Measurements from ENCODE around the gene PIM2. TPM values are rescaled to one million over a fixed set of nuclear protein-coding genes. Genes with fewer than 3 reads are reported as not detected.

The PIM2 gene
- total RNA-seq, 4 donors from 2014 or later, result 9.6 to 14.0 (median 11.5) TPM

GRCh38 chrX:48913605-48914366 is 5.0 kb downstream of the PIM2 start:
- DNase-seq (ENCODE audit: low spot score), result no peak
- no peak for TF ChIP-seq CTCF (IDR thresholded peaks at IDR 0.05)
- ATAC-seq (ENCODE audit: low FRiP score), result no peak

GRCh38 chrX:48911412-48912182 is 7.2 kb downstream of the PIM2 start, which contains the start of gene SLC35A2:
Gene SLC35A2 (minus strand): TSS chrX:48911646. CDS start chrX:48911636, 10 bp downstream.
- ATAC-seq (ENCODE audit: low FRiP score) (peak; percentile 79), DNase-seq (ENCODE audit: low spot score) (peak; percentile 52)
- TF ChIP-seq CTCF (IDR thresholded peaks at IDR 0.05), result no peak

GRCh38 chrX:48910926-48911411 is 7.9 kb downstream of the PIM2 start:
- DNase-seq (ENCODE audit: low spot score), result no peak
- TF ChIP-seq CTCF (IDR thresholded peaks at IDR 0.05), result no peak
- no peak for ATAC-seq (ENCODE audit: low FRiP score)

GRCh38 chrX:48909703-48910294 is 9.0 kb downstream of the PIM2 start:
- DNase-seq (ENCODE audit: low spot score), result no peak
- no peak for TF ChIP-seq CTCF (IDR thresholded peaks at IDR 0.05)
- ATAC-seq (ENCODE audit: low FRiP score), result no peak

- DNase-seq (ENCODE audit: low spot score) (no peak), ATAC-seq (ENCODE audit: low FRiP score) (no peak)
- TF ChIP-seq CTCF (IDR thresholded peaks at IDR 0.05), result no peak
Observed at GRCh38 chrX:48908600-48908999, 10.2 kb downstream of the PIM2 start.

- TF ChIP-seq CTCF (IDR thresholded peaks at IDR 0.05), result no peak
- DNase-seq (ENCODE audit: low spot score) (no peak), ATAC-seq (ENCODE audit: low FRiP score) (no peak)
Observed at GRCh38 chrX:48905090-48905790, 13.6 kb downstream of the PIM2 start.

Data from omental fat pad (tissue), 4 donors.